GM12878 (cell line): ENCODE data around the gene PRKAR2B. TPM values are rescaled to one million over a fixed set of nuclear protein-coding genes. Genes with fewer than 3 reads are reported as not detected.

Source experiments
- ATAC-seq: fragments of 200-7000 bp; cut with Tn5 transposase; 3 replicates; pipeline ENCODE4 v1.9.1; 2020; ENCODE audit warnings: mild to moderate bottlenecking, moderate library complexity
- BruUV-seq: library from RNA; stranded (reverse); fragments of 400-500 nt; replicated peaks from 2 replicates; lab custom pipeline; 2021; lab: Mats Ljungman, UMichigan
- CTCF ChIA-PET: fragments of 300-600 bp; sonication (Branson Sonifier 250); formaldehyde crosslinking; extraction: SDS; loops from one replicate; lab custom pipeline; 2021; ENCODE audit warnings: inconsistent platforms; lab: Yijun Ruan, JAX
- POLR2A ChIA-PET: fragments of 350-600 bp; formaldehyde crosslinking; extraction: SDS; loops from one replicate; lab custom pipeline; 2021; ENCODE audit warnings: inconsistent platforms; lab: Charles Lee
- RAD21 ChIA-PET: fragments of 300-600 bp; sonication (Branson Sonifier 250); formaldehyde crosslinking; loops from one replicate; lab custom pipeline; 2023; ENCODE audit warnings: antibody characterized with exemption; ENCODE audit not compliant: unreplicated experiment; lab: Charles Lee
- SMC1A ChIA-PET: fragments of 300-600 bp; sonication (Branson Sonifier 250); formaldehyde crosslinking; loops from one replicate; lab custom pipeline; 2023; ENCODE audit not compliant: unreplicated experiment, uncharacterized antibody; lab: Charles Lee
- DNase-seq: peaks from one replicate; pipeline ENCODE4 v3.0.0-alpha.2; 2011; ENCODE audit warnings: low read depth, low spot score
- FAIRE-seq: peaks from 3 replicates; lab custom pipeline; 2011; peaks lifted over from hg19 to GRCh38; lab: Jason Lieb, UNC
- H2AFZ ChIP-seq: 2 replicates; pipeline ENCODE4 v1.6.0; 2011; ENCODE audit warnings: low read depth, low read length, control low read depth; ENCODE audit not compliant: control insufficient read depth
- H3K27ac ChIP-seq: 2 replicates; pipeline ENCODE4 v1.5.1; 2011; ENCODE audit warnings: control low read depth; ENCODE audit not compliant: control insufficient read depth, insufficient read depth
- H3K27me3 ChIP-seq, 2 experiments: replicated peaks in 1 of 2; 2 replicates each; pipeline versions ENCODE4 v1.6.0 to v1.6.1; 2011; ENCODE audit warnings: low read length in 1 of 2; ENCODE audit not compliant: control insufficient read depth in 2 of 2, insufficient read depth in 2 of 2
- H3K36me3 ChIP-seq, 2 experiments: 2 replicates each; pipeline ENCODE4 v1.5.1; 2011; ENCODE audit warnings: low read length in 1 of 2; ENCODE audit not compliant: control insufficient read depth in 2 of 2, insufficient read depth in 2 of 2
- H3K4me1 ChIP-seq: 2 replicates; pipeline ENCODE4 v1.6.1; 2011; ENCODE audit warnings: mild to moderate bottlenecking, low read length, moderate library complexity, mixed read lengths; ENCODE audit not compliant: control insufficient read depth, insufficient read depth
- H3K4me2 ChIP-seq: 2 replicates; pipeline ENCODE4 v1.6.0; 2011; ENCODE audit warnings: control low read depth; ENCODE audit not compliant: control insufficient read depth, insufficient read depth
- H3K4me3 ChIP-seq: fragments of 200-600 bp; sonication (generic); 2 replicates; pipeline ENCODE4 v1.5.1; 2016
- H3K79me2 ChIP-seq: 2 replicates; pipeline ENCODE4 v1.6.0; 2011; ENCODE audit warnings: low read length; ENCODE audit not compliant: control insufficient read depth, insufficient read depth
- H3K9ac ChIP-seq: 2 replicates; pipeline ENCODE4 v1.8.0; 2011; ENCODE audit warnings: low read length, control low read depth, mixed read lengths; ENCODE audit not compliant: control insufficient read depth, insufficient read depth
- H3K9me3 ChIP-seq: replicated peaks from 3 replicates; pipeline ENCODE4 v1.5.1; 2011; ENCODE audit warnings: mild to moderate bottlenecking, low read length; ENCODE audit not compliant: control insufficient read depth, insufficient read depth
- H4K20me1 ChIP-seq: 2 replicates; pipeline ENCODE4 v1.6.0; 2011; ENCODE audit not compliant: control insufficient read depth, insufficient read depth
- BACH1 ChIP-seq: fragments of 450-650 bp; IDR thresholded peaks from 2 replicates; pipeline ENCODE4 v1.6.1; 2017; ENCODE audit warnings: mild to moderate bottlenecking, borderline replicate concordance
- E2F4 ChIP-seq: IDR thresholded peaks from 2 replicates; pipeline ENCODE4 v1.6.1; 2012; ENCODE audit warnings: low read depth, low read length, improper control_type of control experiment
- NR2C1 ChIP-seq: fragments of 450-650 bp; IDR thresholded peaks from 2 replicates; pipeline ENCODE4 v1.6.1; 2017; ENCODE audit warnings: antibody characterized with exemption, mild to moderate bottlenecking, moderate library complexity
- RUNX3 ChIP-seq: IDR thresholded peaks from 2 replicates; pipeline ENCODE4 v1.6.1; 2012; ENCODE audit warnings: low read length, inconsistent platforms
- SREBF2 ChIP-seq: IDR thresholded peaks from 2 replicates; pipeline ENCODE4 v1.6.1; 2012; ENCODE audit warnings: mild to moderate bottlenecking, low read length
- SRF ChIP-seq, 2 experiments: IDR thresholded peaks; 2 replicates each; pipeline ENCODE4 v1.6.1; 2011; ENCODE audit warnings: low read depth in 2 of 2, low read length in 2 of 2, mild to moderate bottlenecking in 1 of 2, moderate library complexity in 1 of 2
- TBL1XR1 ChIP-seq: IDR thresholded peaks from 2 replicates; pipeline ENCODE4 v1.6.1; 2012; ENCODE audit warnings: low read depth, low read length, improper control_type of control experiment
- TCF12 ChIP-seq: IDR thresholded peaks from 2 replicates; pipeline ENCODE4 v1.6.1; 2011; ENCODE audit warnings: low read depth, mild to moderate bottlenecking, low read length
- USF1 ChIP-seq: IDR thresholded peaks from 2 replicates; pipeline ENCODE4 v1.6.1; 2011; ENCODE audit warnings: borderline replicate concordance, low read depth, mild to moderate bottlenecking, moderate library complexity, mixed read lengths, low read length; ENCODE audit not compliant: insufficient read depth; ENCODE audit errors: extremely low read length
- ZBED1 ChIP-seq: IDR thresholded peaks from 2 replicates; pipeline ENCODE4 v1.6.1; 2016; ENCODE audit warnings: borderline replicate concordance
- ZNF592 ChIP-seq: fragments of 450-650 bp; IDR thresholded peaks from 2 replicates; pipeline ENCODE4 v1.6.1; 2017; ENCODE audit warnings: mild to moderate bottlenecking, moderate library complexity
- WGBS: methylation state at CpG from one replicate; pipeline ENCODE4 v1.1.6; 2016; ENCODE audit warnings: low lambda C conversion rate; ENCODE audit not compliant: insufficient replicate concordance, insufficient coverage; ENCODE audit errors: missing lambda C conversion rate; 5-methylcytosine and 5-hydroxymethylcytosine counted together
- in situ Hi-C: fragments of 300-500 bp; cut with MboI; formaldehyde crosslinking; loops from 9 replicates; pipeline ENCODE4 v1.14.3; 2018; ENCODE audit warnings: mixed read lengths
- intact Hi-C: fragments of 100-400 bp; cut with micrococcal nuclease; formaldehyde crosslinking; loops from one replicate; pipeline ENCODE4 v1.14.2; 2022; ENCODE audit not compliant: unreplicated experiment
- polyA plus RNA-seq, 11 experiments: library from polyadenylated mRNA; depleted of rRNA in 4 of 11; unstranded in 6 of 11; stranded (reverse) in 5 of 11; fragments of >200 nt; fragmentation: Nextera tagmentation in 4 of 11; fragmentation: Illumina TruSeq in 1 of 11; extraction: Ambion mirVana in 4 of 11; extraction: Trizol in 1 of 11; gene quantifications; 1 replicate in 1 of 11; 2 replicates in 10 of 11; pipeline versions ENCODE4 v1.2.1 to v1.2.3, GENCODE V29; 2011 to 2016; ENCODE audit warnings: inconsistent platforms in 2 of 11, missing spikeins in 2 of 11, low read depth in 1 of 11
- total RNA-seq, 4 experiments: library from RNA; depleted of rRNA in 3 of 4; stranded (reverse); fragments of >200 nt in 3 of 4; fragmentation: Illumina TruSeq in 1 of 4; extraction: Trizol in 1 of 4; gene quantifications; 2 replicates each; pipeline versions ENCODE4 v1.2.1 to v1.2.3, GENCODE V29; 2013 to 2021

PRKAR2B gene
- total and polyA plus RNA-seq, 10 of the 15 experiments (the other 5 are each of a cell fraction or from before 2014, with no cell fraction given), result 0.01 to 0.18 (median 0.04) TPM; not detected in 4

GRCh38 chr7:107119376-107120105 lies 75.0 kb downstream of the PRKAR2B start:
- WGBS, result 54% methylated on average over 6 of the region's 6 CpGs
- no peak overlapping the region for H3K27ac ChIP-seq
- H3K27me3 ChIP-seq, result no peaks in the 10 kb centered on the region
- FAIRE-seq (no peak), DNase-seq (no peak), ATAC-seq (no peak)
- no peaks in the 10 kb centered on the region for H3K4me1 ChIP-seq
- H3K9me3 ChIP-seq, result no peaks in the 10 kb centered on the region
- no peak overlapping the region for H2AFZ ChIP-seq
- intact Hi-C loops, result no loop called here
- H3K4me3 ChIP-seq, result no peak overlapping the region
- no peak overlapping the region for H3K9ac ChIP-seq
- no TSS peak for BruUV-seq
- H4K20me1 ChIP-seq, result no peaks in the 10 kb centered on the region
- POLR2A ChIA-PET, result no interaction called here
- in situ Hi-C loops, result no loop called here
- RAD21 ChIA-PET, result no interaction called here
- H3K4me2 ChIP-seq, result no peak overlapping the region
- SMC1A ChIA-PET, result no interaction called here
- no peaks in the 10 kb centered on the region for H3K36me3 ChIP-seq
- TF ChIP-seq TBL1XR1 (no peak), USF1 (no peak), BACH1 (no peak), RUNX3 (no peak), TCF12 (no peak), E2F4 (no peak), SREBF2 (no peak), SRF (IDR thresholded peaks at IDR 0.05; ENCODE audit: low read depth in 2 of 2, low read length in 2 of 2) (no peak), NR2C1 (no peak), ZNF592 (no peak), ZBED1 (no peak)
- H3K79me2 ChIP-seq, result no peaks in the 10 kb centered on the region
- CTCF ChIA-PET, result interaction anchor here (1.4 kb wide), 1 partner anchor 30 kb away, joined by 3 read pairs; no protein-coding TSS in a partner anchor
